Activated naive CD8-positive, alpha-beta T cell treated with anti-CD3 and anti-CD28 coated beads for 36 hours (primary cell): ENCODE data around the gene PCDHGA10. TPM values are rescaled to one million over a fixed set of nuclear protein-coding genes. Genes with fewer than 3 reads are reported as not detected.
"Not testable (repeated sequence)": the region's sequence is repeated elsewhere in the genome, so short reads cannot be mapped to it uniquely, and the experiment has no call there.

Experiments
- DNase-seq: peaks from one replicate; pipeline ENCODE4 v3.0.0; 2021
- H3K27ac Mint-ChIP-seq: one replicate; pipeline ENCODE4 v1.8.0; 2022; ENCODE audit warnings: mild to moderate bottlenecking, moderate library complexity, mixed read lengths
- H3K27me3 Mint-ChIP-seq: one replicate; pipeline ENCODE4 v1.8.0; 2022; ENCODE audit warnings: mild to moderate bottlenecking, mixed read lengths
- H3K36me3 Mint-ChIP-seq: one replicate; pipeline ENCODE4 v1.8.0; 2021; ENCODE audit warnings: mild to moderate bottlenecking, mixed read lengths
- H3K4me1 Mint-ChIP-seq: one replicate; pipeline ENCODE4 v1.8.0; 2021; ENCODE audit warnings: mixed read lengths
- H3K4me3 Mint-ChIP-seq: one replicate; pipeline ENCODE4 v1.8.0; 2022; ENCODE audit warnings: mild to moderate bottlenecking, moderate library complexity, mixed read lengths
- H3K9me3 Mint-ChIP-seq: one replicate; pipeline ENCODE4 v1.8.0; 2022; ENCODE audit warnings: mixed read lengths
- total RNA-seq, 2 experiments: library from RNA; stranded (reverse); gene quantifications; one replicate each; pipeline ENCODE4 v1.2.3, GENCODE V29; 2021

Gene PCDHGA10
- total RNA-seq, 2 experiments from 2014 or later: 0.06 TPM; not detected in 1

- peaks cover 26% of the 10 kb centered on the region for H3K36me3 Mint-ChIP-seq
- peaks cover 28% of the 10 kb centered on the region for H3K9me3 Mint-ChIP-seq
- peaks cover 6% of the 10 kb centered on the region for H3K4me1 Mint-ChIP-seq
- no peak for DNase-seq
- H3K27me3 Mint-ChIP-seq: peaks cover 81% of the 10 kb centered on the region
- peak overlapping the region; percentile 44 for H3K4me3 Mint-ChIP-seq
- H3K27ac Mint-ChIP-seq: no peak overlapping the region
Measured at GRCh38 chr5:141431286-141431685, 18.5 kb downstream of the PCDHGA10 start.

- not testable (repeated sequence) for H3K4me1 Mint-ChIP-seq, H3K4me3 Mint-ChIP-seq, DNase-seq, H3K27ac Mint-ChIP-seq
- H3K9me3 Mint-ChIP-seq: peaks cover 29% of the 10 kb centered on the region
- peaks cover 26% of the 10 kb centered on the region for H3K36me3 Mint-ChIP-seq
- H3K27me3 Mint-ChIP-seq: peaks cover 75% of the 10 kb centered on the region
Measured at GRCh38 chr5:141432308-141432707, 19.5 kb downstream of the PCDHGA10 start.

GRCh38 chr5:141432726-141433125, 19.9 kb downstream of the PCDHGA10 start:
- H3K4me3 Mint-ChIP-seq, H3K27ac Mint-ChIP-seq, H3K4me1 Mint-ChIP-seq, DNase-seq: not testable (repeated sequence)
- Mint-ChIP-seq H3K9me3 (peaks cover 29% of the 10 kb centered on the region), H3K36me3 (peaks cover 26% of the 10 kb centered on the region), H3K27me3 (peaks cover 73% of the 10 kb centered on the region)

GRCh38 chr5:141434006-141434405, 21.2 kb downstream of the PCDHGA10 start:
- H3K9me3 Mint-ChIP-seq: peaks cover 25% of the 10 kb centered on the region
- DNase-seq: no peak
- H3K27ac Mint-ChIP-seq: no peak overlapping the region
- peaks cover 6% of the 10 kb centered on the region for H3K4me1 Mint-ChIP-seq
- no peak overlapping the region for H3K4me3 Mint-ChIP-seq
- H3K36me3 Mint-ChIP-seq: peaks cover 22% of the 10 kb centered on the region
- peaks cover 64% of the 10 kb centered on the region for H3K27me3 Mint-ChIP-seq

GRCh38 chr5:141437221-141437620, 24.4 kb downstream of the PCDHGA10 start:
- peaks cover 6% of the 10 kb centered on the region for H3K36me3 Mint-ChIP-seq
- H3K4me1 Mint-ChIP-seq: no peaks in the 10 kb centered on the region
- no peak for DNase-seq
- peaks cover 44% of the 10 kb centered on the region for H3K27me3 Mint-ChIP-seq
- H3K27ac Mint-ChIP-seq: no peak overlapping the region
- no peak overlapping the region for H3K4me3 Mint-ChIP-seq
- H3K9me3 Mint-ChIP-seq: peaks cover 18% of the 10 kb centered on the region

- peaks cover 27% of the 10 kb centered on the region for H3K27me3 Mint-ChIP-seq
- H3K27ac Mint-ChIP-seq: no peak overlapping the region
- peaks cover 10% of the 10 kb centered on the region for H3K9me3 Mint-ChIP-seq
- no peak for DNase-seq
- H3K36me3 Mint-ChIP-seq: no peaks in the 10 kb centered on the region
- H3K4me1 Mint-ChIP-seq: no peaks in the 10 kb centered on the region
- no peak overlapping the region for H3K4me3 Mint-ChIP-seq
Measured at GRCh38 chr5:141439411-141440141, 26.8 kb downstream of the PCDHGA10 start.

GRCh38 chr5:141440341-141440740, 27.6 kb downstream of the PCDHGA10 start:
- Mint-ChIP-seq H3K36me3 (no peaks in the 10 kb centered on the region), H3K9me3 (peaks cover 11% of the 10 kb centered on the region), H3K4me1 (no peaks in the 10 kb centered on the region), H3K27ac (no peak overlapping the region), H3K4me3 (no peak overlapping the region), H3K27me3 (peaks cover 23% of the 10 kb centered on the region)
- no peak for DNase-seq

GRCh38 chr5:141441571-141442170, 28.9 kb downstream of the PCDHGA10 start:
- Mint-ChIP-seq H3K36me3 (no peaks in the 10 kb centered on the region), H3K27me3 (peaks cover 23% of the 10 kb centered on the region), H3K4me3 (no peak overlapping the region), H3K27ac (no peak overlapping the region), H3K4me1 (no peaks in the 10 kb centered on the region), H3K9me3 (peaks cover 10% of the 10 kb centered on the region)
- no peak for DNase-seq

- DNase-seq: no peak
- Mint-ChIP-seq H3K36me3 (no peaks in the 10 kb centered on the region), H3K4me3 (no peak overlapping the region), H3K4me1 (no peaks in the 10 kb centered on the region), H3K9me3 (peaks cover 5% of the 10 kb centered on the region), H3K27me3 (peaks cover 25% of the 10 kb centered on the region), H3K27ac (no peak overlapping the region)
Measured at GRCh38 chr5:141465351-141465750, 52.6 kb downstream of the PCDHGA10 start.

Other genes starting within 250 kb of the PCDHGA10 start
- not detected for gene PCDHB7, start 240.3 kb upstream of the PCDHGA10 start, total RNA-seq
- gene PCDHB8, start 235.2 kb upstream of the PCDHGA10 start, total RNA-seq: not detected
- not detected for gene PCDHB16, start 230.6 kb upstream of the PCDHGA10 start, total RNA-seq
- not detected for gene PCDHB9, start 225.8 kb upstream of the PCDHGA10 start, total RNA-seq
- not detected for gene PCDHB10, start 220.6 kb upstream of the PCDHGA10 start, total RNA-seq
- gene PCDHB11, start 213.4 kb upstream of the PCDHGA10 start, total RNA-seq: not detected
- gene PCDHB12, start 204.3 kb upstream of the PCDHGA10 start, total RNA-seq: not detected
- not detected for gene PCDHB13, start 199.1 kb upstream of the PCDHGA10 start, total RNA-seq
- not detected for gene PCDHB14, start 189.6 kb upstream of the PCDHGA10 start, total RNA-seq
- gene PCDHB15, start 167.6 kb upstream of the PCDHGA10 start, total RNA-seq: not detected
- under 1 TPM in 1 of 2 experiments, not detected in 1; 0.21 TPM for gene SLC25A2, start 108.9 kb upstream of the PCDHGA10 start, total RNA-seq
- 10 to 100 TPM; 60.4 to 60.5 TPM for gene TAF7, start 92.2 kb upstream of the PCDHGA10 start, total RNA-seq
- gene PCDHGA1, start 82.5 kb upstream of the PCDHGA10 start, total RNA-seq: not detected
- gene PCDHGA2, start 74.2 kb upstream of the PCDHGA10 start, total RNA-seq: not detected
- not detected for gene PCDHGA3, start 69.2 kb upstream of the PCDHGA10 start, total RNA-seq
- not detected for gene PCDHGB1, start 62.9 kb upstream of the PCDHGA10 start, total RNA-seq
- under 1 TPM in 1 of 2 experiments, not detected in 1; 0.12 TPM for gene PCDHGA4, start 58.0 kb upstream of the PCDHGA10 start, total RNA-seq
- under 1 TPM in 1 of 2 experiments, not detected in 1; 0.10 TPM for gene PCDHGB2, start 53.0 kb upstream of the PCDHGA10 start, total RNA-seq
- gene PCDHGA5, start 48.8 kb upstream of the PCDHGA10 start, total RNA-seq: under 1 TPM in 1 of 2 experiments, not detected in 1; 0.06 TPM
- gene PCDHGB3, start 42.7 kb upstream of the PCDHGA10 start, total RNA-seq: not detected
- under 1 TPM; 0.08 TPM for gene PCDHGA6, start 39.1 kb upstream of the PCDHGA10 start, total RNA-seq
- gene PCDHGA7, start 30.2 kb upstream of the PCDHGA10 start, total RNA-seq: not detected
- gene PCDHGB4, start 25.3 kb upstream of the PCDHGA10 start, total RNA-seq: not detected
- gene PCDHGA8, start 20.4 kb upstream of the PCDHGA10 start, total RNA-seq: not detected
- under 1 TPM; 0.16 to 0.26 TPM for gene PCDHGB5, start 15.0 kb upstream of the PCDHGA10 start, total RNA-seq
- not detected for gene PCDHGA9, start 10.2 kb upstream of the PCDHGA10 start, total RNA-seq
- gene PCDHGB6, start 5.0 kb upstream of the PCDHGA10 start, total RNA-seq: not detected
- not detected for gene PCDHGB7, start 4.7 kb downstream of the PCDHGA10 start, total RNA-seq
- gene PCDHGA11, start 8.1 kb downstream of the PCDHGA10 start, total RNA-seq: under 1 TPM in 1 of 2 experiments, not detected in 1; 0.06 TPM
- under 1 TPM in 1 of 2 experiments, not detected in 1; 0.08 TPM for gene PCDHGA12, start 17.5 kb downstream of the PCDHGA10 start, total RNA-seq
- gene PCDHGC3, start 63.0 kb downstream of the PCDHGA10 start, total RNA-seq: under 1 TPM in 1 of 2 experiments, not detected in 1; 0.33 TPM
- gene PCDHGC4, start 72.0 kb downstream of the PCDHGA10 start, total RNA-seq: not detected
- not detected for gene PCDHGC5, start 76.1 kb downstream of the PCDHGA10 start, total RNA-seq
- 100 to 1,000 TPM; 214 to 220 TPM for gene DIAPH1, start 206.0 kb downstream of the PCDHGA10 start, total RNA-seq
- 10 to 100 TPM; 83.4 to 84.6 TPM for gene HDAC3, start 223.9 kb downstream of the PCDHGA10 start, total RNA-seq
- 10 to 100 TPM; 26.8 to 27.3 TPM for gene RELL2, start 224.0 kb downstream of the PCDHGA10 start, total RNA-seq
- 10 to 100 TPM; 22.4 to 24.8 TPM for gene FCHSD1, start 238.4 kb downstream of the PCDHGA10 start, total RNA-seq